ENCODE data around the gene DIAPH1.

Gene DIAPH1

DNA sequence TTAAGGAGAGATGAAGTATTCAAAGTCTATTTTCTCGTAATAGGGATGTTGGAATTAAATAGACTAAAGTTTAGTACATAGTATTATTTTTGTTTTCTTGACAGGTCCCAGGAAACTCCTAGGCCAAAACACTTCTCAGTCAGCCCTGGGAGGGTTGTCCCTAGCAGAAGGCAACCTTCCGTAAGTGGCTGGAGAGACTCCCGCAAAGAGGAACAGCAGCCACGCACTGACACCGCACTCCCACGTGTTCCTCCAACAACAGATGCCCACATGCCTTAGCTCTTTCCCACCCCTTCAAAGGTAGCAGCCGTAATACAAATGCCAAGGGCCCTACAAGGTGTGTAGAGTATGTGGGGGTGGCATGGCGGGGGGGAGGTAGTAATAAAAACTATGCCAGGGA lies 101.5 kb downstream of the DIAPH1 start:
- no peak for DNase-seq

DNA sequence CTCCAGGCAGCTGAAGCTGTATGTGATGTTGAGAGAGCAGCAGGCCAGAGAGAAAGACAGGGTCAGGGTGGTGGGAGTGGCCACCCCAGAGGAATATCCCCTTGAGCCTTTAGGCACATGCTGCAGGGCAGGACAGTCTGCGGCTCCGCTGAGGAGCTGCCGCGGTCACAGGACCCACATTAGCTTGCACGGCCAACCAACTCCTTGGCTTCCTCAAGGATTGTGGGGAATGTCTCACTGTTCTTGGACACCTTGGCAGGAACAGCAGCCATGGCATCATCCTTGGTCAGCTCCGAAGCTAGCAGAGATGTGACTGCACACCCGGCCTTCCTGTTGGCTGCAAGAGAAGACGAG lies 102.2 kb downstream of the DIAPH1 start:
- no peak for DNase-seq

DNA sequence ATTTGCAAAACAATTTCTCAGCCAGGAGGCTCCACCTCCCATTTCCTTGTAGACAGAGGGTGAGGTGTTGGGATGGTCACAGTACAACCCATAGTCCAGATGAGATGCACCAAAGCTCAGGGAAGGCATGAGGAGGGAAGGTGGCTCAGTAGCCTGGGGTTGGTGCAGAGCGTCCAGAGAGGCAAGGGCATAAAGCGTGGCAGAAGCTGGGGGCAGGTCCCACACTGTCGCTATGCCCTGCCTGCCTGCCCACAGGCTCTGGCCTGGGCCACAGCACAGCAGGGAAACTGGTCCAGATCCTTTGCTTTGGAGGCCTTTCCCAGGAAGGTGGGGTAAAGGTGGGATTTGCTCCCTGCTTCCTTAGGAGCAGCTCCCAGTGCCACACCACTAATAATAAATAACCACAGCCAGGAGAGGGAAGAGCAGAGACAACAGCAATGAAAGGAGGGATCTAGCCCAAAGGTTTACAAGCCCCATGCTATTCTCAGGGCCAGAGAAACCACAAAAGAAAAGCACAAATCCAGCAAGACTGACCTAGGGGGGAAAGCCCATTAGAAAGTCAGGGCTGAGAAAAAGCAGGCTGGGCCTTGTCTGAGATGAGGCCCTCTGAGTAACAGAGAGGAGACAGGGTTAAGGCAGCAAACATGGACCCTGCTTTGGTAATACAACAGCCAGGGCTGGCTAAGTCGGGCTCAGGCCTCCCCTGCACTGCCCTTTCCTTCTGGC lies 102.7 kb downstream of the DIAPH1 start:
- no peak for DNase-seq

DNA sequence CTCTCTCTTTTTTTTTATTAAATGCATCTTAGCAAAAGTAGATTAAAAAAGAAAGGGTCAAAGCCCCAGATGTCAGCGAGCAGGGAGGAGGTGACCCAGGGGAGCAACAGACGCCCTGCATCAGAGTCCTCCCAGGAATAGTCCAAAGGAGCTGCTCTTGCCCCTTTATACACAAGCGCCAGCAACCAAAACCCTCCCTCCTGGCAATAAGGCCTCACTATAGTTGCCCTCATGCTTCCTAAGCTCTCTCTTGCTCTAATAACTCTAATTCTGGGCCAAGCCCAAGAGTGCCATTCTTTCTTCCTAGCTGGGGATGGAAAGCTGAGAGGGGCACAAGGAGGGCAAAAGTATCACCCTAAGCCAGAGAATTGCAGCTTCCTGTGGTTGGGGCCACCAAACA lies 103.7 kb downstream of the DIAPH1 start:
- no peak for DNase-seq

DNA sequence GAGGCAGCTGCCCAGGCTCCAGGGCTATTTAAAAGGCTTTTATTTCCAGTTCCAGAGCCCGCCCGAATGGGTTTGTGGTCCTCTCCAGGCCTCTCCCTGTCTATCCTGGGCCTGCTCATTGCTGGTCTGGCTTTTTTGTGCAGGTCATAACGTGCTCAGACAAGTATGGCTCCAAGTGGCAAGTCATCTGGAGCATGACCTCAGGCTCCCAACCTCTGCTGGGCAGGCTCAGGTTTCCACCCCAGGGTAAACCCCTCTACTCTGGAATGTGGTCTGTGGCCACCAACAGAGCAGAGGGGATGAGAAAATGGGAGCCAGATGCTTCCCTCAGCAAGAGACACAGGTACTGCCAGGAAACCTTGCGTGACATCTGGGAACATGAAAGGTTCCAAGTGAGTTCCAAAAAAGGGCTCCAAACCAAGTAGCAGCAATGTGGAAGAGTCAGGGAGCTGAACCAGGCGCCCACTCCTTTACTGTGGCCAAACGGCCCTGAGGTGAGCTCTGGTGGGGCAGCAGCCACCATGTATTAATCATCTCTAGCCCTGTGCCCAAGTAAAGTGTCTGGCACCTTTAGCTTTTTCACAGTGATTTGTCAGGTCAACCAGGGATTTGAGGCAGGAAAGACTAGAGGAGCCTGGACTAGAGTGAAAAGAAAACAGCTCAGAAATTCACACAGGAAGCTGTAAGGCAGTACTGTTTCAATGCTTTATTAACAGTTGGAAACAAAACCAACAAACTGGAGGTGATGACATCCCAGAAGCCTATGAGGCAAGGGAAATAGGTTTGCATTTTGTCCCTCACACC lies 104.3 kb downstream of the DIAPH1 start:
- DNase-seq: no peak

DNA sequence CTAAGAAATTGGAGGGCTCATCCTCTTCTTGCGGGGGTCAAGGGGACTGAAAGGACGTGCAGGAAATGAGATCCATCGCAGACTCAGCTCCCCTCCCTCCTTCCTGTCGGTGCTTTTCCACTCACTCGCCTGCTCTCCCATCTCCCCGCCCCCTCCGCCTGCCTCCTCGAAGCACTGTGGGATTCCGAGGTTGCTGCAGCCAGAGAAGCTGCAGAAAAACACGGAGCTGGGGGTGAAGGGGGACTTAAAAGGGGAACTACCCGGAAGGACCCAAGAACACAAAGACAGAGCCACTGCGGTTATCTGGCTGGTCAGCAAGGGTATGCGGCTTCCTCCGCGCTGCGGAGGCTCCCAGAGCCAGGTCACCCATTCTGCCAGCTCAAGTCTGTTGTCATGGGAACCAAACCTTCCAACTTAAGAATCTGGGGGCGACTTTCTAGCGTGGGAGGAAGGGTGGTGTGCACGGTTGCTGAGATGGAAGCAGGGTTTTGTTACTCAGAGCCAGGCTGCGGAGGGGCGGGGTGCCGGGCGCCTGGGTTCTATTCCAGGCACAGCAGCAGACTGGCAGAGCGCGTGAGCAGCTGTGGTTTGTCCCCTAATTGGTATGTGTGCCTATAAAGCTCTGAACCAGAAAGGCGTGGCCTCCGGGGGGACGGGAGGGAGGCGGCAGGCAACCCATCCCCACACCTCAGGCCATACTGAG lies 105.0 kb downstream of the DIAPH1 start:
- peak; percentile 21 to 55 for DNase-seq

DNA sequence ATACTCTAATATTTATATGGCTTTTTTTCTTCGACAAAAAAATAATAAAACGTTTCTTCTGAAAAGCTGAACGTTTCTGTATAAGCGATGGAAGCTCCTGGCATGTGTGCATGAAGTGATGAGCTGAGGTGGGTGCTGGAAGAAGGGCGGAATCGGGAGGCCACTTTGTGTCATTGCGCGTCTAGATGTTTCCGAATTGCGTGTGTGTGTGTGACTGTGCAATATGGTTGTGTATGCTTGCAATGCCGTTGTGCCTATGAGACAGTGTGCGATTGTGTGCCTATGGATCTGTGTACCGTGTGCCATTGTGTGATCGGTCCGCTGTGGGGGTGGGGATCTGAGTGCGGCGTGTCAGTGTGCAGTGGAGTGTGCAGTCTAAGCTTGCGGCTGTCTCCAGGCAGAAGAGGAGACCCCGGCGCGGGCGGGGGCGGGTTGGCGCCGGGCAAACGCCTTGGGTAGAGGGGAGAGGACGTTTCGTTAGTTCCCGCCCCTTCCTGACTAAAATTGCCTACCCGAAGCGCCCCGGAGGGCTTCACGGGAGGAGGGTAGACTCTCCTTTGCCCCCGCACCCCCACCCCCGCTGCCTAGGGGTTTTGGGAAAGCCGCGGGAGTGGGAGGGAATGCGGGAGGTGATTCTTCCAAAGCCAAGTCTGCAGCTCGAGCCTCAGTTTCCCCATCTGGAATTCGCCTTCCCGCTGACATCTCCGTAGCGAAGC lies 105.7 kb downstream of the DIAPH1 start:
- peak; percentile 15 to 19 for DNase-seq

DNA sequence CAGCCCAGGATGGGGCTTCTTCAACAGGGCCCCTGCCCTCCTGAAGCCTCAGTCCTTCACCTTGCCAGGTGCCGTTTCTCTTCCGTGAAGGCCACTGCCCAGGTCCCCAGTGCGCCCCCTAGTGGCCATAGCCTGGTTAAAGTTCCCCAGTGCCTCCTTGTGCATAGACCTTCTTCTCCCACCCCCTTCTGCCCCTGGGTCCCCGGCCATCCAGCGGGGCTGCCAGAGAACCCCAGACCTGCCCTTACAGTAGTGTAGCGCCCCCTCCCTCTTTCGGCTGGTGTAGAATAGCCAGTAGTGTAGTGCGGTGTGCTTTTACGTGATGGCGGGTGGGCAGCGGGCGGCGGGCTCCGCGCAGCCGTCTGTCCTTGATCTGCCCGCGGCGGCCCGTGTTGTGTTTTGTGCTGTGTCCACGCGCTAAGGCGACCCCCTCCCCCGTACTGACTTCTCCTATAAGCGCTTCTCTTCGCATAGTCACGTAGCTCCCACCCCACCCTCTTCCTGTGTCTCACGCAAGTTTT lies 106.3 kb downstream of the DIAPH1 start:
- peak; percentile 78 to 82 for DNase-seq

DNA sequence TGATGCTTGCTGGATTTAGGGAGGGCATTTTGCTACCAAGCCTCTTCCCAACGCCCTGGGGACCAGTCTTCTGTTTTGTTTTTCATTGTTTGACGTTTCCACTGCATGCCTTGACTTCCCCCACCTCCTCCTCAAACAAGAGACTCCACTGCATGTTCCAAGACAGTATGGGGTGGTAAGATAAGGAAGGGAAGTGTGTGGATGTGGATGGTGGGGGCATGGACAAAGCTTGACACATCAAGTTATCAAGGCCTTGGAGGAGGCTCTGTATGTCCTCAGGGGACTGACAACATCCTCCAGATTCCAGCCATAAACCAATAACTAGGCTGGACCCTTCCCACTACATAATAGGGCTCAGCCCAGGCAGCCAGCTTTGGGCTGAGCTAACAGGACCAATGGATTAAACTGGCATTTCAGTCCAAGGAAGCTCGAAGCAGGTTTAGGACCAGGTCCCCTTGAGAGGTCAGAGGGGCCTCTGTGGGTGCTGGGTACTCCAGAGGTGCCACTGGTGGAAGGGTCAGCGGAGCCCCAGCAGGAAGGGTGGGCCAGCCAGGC lies 107.0 kb downstream of the DIAPH1 start:
- DNase-seq: no peak

DNA sequence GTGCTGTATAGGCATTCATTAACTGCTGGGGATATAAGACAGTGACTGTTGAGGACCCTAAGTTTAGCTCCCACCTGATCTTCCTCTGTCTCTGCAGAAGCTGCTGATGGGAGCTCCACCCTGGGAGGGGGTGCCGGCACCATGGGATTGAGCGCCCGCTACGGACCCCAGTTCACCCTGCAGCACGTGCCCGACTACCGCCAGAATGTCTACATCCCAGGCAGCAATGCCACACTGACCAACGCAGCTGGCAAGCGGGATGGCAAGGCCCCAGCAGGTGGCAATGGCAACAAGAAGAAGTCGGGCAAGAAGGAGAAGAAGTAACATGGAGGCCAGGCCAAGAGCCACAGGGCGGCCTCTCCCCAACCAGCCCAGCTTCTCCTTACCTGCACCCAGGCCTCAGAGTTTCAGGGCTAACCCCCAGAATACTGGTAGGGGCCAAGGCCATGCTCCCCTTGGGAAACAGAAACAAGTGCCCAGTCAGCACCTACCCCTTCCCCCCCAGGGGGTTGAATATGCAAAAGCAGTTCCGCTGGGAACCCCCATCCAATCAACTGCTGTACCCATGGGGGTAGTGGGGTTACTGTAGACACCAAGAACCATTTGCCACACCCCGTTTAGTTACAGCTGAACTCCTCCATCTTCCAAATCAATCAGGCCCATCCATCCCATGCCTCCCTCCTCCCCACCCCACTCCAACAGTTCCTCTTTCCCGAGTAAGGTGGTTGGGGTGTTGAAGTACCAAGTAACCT lies 107.8 kb downstream of the DIAPH1 start:
- DNase-seq: peak in 1 of 2 donors; percentile 16

DNA sequence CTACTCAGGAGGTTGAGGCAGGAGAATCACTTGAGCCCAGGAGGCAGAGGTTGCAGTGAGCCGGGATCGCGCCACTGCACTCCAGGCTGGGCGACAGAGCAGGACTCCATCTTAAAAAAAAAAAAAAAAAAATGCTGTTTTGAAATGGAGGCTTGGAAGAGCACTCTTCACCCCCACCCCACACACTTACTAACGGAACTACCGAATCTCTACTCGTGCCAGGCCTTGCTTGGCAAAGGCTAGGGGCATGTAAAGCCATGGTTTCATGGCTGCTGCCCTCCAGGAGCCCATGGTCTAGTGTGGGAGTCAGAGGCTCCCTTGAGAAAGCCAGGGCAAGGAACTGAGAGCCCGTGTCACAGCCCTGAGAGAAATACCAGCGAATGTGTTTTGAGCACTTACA lies 108.6 kb downstream of the DIAPH1 start:
- no peak for DNase-seq

DNA sequence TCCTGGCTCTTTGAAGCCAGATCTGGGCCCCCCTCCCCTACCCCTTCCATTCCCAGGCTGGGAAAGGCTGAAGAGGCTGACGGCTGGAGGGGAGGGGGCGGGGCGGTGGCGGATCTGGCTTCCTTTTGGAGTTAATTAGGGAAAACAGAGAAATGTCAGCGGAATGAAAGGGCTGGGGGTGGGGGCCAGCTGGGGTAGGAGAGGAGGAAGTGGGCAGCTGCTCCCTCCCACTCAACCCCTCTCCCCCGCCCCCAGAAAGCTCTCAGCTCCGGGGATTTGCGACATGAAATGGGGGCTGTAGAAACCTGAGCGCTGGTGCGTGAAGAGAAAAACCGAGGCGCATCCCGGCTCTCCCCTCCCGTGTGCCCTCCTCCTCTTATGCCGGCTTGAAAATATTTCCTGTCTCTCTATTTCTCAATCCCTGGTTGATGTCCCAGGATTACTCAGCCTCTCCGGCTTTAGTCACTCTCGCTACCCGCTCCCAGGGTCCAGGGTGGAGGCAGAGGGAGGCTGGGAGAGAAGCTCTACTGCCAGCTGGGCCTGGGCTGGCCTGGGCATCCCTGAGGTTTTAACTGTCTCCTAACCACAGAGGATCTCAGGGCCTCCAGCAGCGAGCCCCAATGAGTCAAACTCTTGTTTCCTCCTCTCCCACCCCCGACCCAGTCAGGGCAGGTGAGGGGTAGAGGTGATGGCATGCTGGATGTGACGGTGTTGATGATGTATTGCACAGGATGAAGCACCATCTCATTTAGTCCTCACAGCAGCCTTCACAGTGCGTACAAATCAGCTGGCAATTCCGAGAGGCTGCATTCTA lies 109.8 kb downstream of the DIAPH1 start:
- DNase-seq: no peak

DNA sequence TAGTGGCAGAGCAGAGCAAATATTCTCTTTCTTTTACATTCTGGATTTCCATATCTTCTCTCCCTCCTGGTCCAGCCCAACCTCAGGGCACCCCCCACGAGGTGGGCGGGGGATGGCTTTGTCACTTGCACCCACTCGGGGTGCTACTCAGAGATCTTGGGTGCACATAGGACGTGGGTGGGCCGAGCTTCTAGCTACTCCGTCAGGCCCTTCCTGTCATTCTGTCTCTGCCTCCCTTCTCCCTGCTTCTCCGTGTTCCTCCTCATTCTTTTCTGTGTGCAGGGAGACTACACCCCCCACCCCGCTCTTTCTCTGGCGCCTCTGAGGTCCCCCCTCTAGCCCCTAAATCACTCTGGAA lies 110.4 kb downstream of the DIAPH1 start:
- no peak for DNase-seq

DNA sequence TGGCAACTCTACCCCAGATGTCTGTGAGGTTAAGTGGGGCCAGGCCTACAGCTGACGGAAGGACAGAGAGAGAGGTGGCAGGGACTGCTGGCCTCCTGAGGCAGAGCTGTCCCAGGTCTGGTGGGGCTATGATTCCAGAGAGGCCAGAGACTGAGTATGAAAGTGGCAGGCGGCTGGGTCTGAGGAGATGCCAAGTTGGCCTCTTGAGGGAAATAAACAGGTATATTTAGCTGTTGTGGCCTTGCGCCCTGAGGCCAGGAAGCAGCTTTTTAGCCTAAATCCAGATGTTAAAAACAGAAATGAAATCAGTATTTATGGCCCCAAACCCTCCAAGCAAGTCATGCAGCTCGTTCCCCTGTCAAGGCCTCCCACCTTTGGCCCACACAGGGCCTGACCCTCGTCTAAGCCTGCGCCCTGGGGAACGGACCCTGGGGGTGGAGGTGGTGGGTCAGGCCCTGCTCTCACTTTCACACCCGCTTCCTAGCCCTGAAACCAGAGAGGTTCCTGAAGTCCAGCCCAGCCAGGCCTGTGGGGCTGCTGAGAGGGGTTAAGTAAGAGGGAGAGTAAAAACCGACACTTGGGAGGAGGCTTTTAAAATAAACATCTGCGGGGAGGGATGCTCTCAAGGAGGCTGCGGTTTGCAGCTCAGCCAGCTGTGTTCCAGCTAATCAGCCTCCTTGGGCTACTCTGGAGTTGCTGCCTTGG lies 111.3 kb downstream of the DIAPH1 start:
- DNase-seq: no peak

DNA sequence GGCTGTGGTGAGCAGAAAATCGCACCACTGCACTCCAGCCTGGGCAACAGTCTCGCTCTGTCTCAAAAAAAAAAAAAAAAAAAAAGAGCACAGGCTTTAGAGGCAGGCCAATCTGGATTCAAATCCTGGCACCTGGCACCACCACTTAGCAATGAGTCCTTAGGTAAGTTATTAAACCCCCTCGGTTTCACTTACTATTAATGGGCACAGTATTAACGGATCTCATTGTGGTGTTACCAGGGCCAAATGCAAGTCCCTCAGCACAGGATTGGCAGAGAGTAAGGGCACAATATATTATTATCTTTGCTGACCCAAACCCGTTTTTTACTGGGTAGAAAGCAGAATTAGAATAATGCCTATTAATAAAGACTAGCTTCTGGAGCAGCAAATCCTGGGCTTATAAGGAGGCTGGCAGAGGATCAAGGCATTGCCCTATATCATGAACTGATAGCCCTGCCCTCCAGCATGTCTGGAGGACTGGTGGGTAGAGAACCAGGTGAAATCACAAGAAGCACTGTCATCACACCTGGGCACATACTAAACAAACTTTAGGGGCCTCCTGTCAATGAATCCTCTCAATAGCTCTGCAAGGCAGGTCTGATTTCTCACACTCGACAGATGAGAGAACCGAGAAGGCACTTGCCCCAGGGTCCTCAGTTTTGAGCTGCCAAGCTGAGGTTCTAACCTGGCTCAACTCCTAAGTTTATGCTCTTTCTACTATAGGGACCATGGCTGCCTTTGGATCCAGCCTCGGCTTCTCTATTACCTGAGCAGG lies 112.2 kb downstream of the DIAPH1 start:
- no peak for DNase-seq

DNA sequence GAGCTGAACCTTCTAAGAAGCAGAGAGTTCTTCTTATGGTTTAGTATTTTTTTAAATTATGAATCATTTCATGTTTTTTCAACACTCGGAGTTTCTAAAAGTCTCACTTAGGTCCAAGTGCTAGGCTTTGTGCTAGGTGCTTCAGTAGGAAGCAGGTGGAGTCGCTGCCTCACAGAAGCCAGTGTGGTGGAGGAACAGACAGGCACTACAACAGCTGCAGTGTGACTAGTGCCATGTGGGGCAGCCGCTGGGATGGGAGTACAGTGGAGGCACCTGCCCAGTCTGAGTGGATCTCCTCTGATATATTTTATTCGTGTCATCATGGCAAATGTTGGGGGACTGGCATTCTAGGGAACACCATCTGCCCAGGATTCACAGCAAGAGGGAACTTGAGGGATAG lies 114.6 kb downstream of the DIAPH1 start:
- DNase-seq: no peak

DNA sequence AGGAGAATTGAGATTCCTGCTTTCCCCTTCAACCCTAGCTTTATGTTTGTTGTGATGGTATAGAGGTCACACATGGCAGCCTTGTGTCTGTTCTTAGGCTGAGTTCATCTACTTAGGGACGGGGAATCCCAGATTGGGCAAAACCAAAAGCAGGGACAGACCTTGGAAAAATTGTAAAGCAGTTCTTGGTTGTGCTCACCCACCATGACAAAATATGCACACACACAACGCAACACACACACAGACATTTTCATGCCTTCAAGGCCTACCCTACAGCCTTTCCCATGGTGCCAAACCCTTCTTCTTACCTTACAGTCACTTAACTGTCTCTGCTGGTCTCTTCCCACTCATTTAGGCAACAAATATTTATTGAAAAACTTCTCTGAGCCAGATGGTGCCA lies 115.1 kb downstream of the DIAPH1 start:
- DNase-seq: no peak

DNA sequence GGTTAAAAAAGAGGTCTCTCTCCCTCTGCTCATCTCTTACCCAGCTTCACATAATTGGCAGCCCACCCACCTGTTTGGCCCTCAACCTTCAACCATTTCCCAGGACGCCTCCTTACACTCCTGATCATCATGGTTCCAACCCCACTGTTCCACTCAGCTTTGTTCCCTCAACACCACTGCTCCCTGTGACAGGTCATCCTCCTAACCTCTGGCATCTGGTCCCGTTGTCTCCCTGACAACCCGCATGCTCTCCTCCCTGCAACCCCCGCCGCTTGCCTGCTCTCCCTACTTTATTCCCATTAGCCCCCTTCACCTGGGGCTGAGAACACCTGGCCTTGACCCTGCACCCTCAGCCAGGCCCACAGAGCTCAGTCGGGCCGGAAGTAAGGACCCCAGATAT lies 117.0 kb downstream of the DIAPH1 start:
- no peak for DNase-seq

DNA sequence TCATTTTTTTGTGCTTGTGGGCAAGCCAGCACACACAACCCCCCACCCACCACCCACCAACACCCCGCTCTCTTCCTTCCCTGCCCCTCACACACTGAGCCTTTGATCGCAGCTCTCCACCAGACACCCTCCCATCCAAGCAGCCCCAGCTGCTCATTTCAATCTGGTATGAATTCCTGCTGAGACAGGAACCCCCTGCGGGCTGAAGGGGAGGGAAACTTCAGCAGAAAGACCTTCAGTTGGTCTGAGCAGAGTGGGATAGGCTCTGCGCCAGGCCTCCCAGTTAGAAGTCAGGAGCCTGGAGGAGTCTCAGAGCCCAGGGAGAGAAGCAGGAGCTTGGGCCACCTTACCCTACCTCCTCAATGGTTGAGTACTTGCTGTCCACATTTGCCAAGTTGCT lies 122.8 kb downstream of the DIAPH1 start:
- no peak for DNase-seq

DNA sequence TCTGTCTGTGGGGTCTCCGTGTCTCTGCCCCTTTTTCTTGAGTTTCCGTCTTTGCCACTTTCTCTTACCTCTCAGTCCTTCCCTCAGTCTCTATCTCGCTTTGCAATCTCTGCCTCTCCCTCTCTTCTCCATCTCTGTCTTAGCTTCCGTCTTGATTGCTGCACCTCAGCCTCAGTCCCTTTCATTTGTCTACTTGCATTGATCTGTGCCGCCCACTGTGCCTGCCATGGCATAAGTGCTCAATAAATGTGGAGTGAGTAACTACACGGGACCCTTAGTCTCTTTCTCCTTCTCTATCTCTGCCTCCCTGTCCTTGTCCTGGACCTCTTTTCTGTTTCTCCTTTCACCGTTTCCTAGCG lies 123.4 kb downstream of the DIAPH1 start:
- no peak for DNase-seq

Measured in CD4-positive, alpha-beta T cell treated with Interleukin-1 beta for 1 hour (primary cell).